GM21528 (cell line): ENCODE results near the gene LNX1.
"Not testable (repeated sequence)": the region's sequence is repeated elsewhere in the genome, so short reads cannot be mapped to it uniquely, and the experiment has no call there.

ENCODE experiments used
- ATAC-seq: cut with Tn5 transposase; IDR thresholded peaks from one replicate; pipeline ENCODE4 v1.9.1; 2021; ENCODE audit warnings: mild to moderate bottlenecking, moderate library complexity; ENCODE audit not compliant: unreplicated experiment, low FRiP score

LNX1 gene

DNA sequence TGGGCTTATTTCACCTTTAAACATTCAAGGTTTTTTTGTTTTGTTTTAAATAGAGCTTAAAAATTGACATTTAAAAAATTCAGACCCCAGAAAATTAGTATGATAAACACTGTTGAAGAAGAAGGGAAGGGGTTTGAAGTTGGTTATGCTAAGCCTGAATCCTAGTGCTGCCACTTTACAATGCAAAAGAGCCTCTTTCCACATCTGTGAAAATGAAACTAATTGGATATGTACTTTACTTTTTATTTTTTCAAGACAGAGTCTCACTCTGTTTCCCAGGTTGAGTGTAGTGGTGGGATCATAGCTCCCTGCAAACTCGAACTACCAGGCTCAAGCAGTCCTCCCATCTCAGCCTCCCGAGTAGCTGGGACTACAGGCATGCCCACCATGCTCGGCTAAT lies 172.1 kb downstream of the LNX1 start:
- no peak for ATAC-seq

DNA sequence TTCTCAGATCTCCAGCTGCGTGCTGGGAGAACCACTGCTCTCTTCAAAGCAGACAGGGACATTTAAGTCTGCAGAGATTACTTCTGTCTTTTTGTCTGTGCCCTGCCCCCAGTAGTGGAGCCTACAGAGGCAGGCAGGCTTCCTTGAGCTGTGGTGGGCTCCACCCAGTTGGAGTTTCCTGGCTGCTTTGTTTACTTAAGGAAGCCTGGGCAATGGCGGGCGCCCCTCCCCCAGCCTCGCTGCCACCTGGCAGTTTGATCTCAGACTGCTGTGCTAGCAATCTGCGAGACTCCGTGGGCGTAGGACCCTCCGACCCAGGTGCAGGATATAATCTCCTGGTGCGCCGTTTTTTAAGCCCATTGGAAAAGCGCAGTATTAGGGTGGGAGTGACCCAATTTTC lies 181.8 kb downstream of the LNX1 start:
- ATAC-seq: not testable (repeated sequence)
